Measurements from ENCODE around the gene ATF3.

The ATF3 gene

DNA sequence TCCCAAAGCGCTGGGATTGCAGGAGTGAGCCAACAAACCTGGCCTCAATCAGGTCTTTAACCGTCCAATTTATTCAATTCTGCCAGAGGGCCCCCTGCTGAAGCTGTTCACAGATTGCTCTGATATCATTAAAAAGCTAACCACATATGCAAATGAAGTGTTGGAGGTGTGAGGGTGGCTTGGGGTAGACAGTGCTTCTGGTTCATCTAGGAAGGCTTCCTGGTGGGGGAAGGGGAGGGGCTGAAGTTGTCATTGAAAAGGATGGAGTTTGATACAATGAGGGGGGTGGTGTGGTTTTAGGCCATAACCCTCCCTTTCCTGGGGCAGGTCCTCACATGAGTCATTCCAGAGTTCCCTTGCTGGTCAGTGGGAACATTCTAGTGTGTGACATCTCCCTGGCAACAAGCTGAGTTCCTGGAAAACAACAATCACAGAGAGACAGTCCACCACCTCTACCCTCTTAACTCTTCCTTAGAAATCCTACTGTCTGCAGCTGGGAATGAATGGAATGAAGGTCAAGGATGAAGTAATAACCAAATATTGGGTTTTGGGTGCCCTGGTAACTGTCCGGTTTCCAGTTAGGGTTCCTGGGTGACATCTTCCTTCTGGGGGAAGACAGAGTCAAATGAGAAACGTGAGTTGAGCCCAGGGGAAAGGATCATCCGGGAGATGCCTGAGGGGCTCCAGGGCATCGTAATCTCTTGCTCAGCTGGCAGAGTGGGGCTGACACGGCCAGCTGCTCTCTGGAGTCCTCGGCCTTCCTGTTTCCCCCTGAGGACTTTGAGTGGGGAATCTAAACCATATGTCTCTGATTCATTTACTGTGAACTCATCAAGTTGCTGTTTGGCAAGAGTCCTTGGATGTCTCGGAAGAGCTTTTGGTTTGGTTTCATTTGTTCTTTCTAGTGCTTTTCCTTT lies 58.9 kb downstream of the ATF3 start:
- Histone ChIP-seq H3K9me3 (replicated peaks; ENCODE audit: low read length) (no peaks in the 10 kb centered on the region), H3K4me2 (ENCODE audit: low read length) (peak overlapping the region; percentile 78), H3K9ac (ENCODE audit: low read depth, low read length) (peak overlapping the region; percentile 79), H3K4me1 (ENCODE audit: control insufficient read depth, insufficient read depth, low read length) (peaks cover 46% of the 10 kb centered on the region), H3K27me3 (ENCODE audit: control insufficient read depth, insufficient read depth, low read length) (peaks cover 3% of the 10 kb centered on the region), H3K36me3 (ENCODE audit: insufficient read depth, low read length) (no peaks in the 10 kb centered on the region), H3K4me3 (ENCODE audit: low read length) (peak overlapping the region; percentile 54)

DNA sequence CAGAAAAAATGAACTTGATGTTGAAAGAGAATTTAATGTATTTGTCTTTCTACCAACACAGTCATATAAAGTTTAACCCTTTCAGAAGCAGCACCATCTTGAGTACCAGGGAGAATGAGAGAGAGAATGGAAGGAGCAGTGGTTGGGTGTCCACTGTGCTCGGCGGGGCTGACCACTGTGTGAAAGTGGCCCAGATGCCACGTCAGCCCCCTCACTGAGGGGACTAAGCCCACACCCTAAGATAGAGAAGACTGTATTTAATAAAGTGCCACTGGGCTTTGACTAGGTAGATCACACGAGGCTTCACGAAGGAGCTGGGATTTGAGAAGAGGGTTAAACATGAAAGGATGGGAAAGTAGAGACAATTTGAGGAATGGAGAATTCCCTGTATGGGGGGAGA lies 59.9 kb downstream of the ATF3 start:
- H3K9me3 ChIP-seq (replicated peaks; ENCODE audit: low read length) = no peaks in the 10 kb centered on the region
- H3K27me3 ChIP-seq (ENCODE audit: control insufficient read depth, insufficient read depth, low read length) = peaks cover 3% of the 10 kb centered on the region
- H3K4me1 ChIP-seq (ENCODE audit: control insufficient read depth, insufficient read depth, low read length) = peaks cover 46% of the 10 kb centered on the region
- no peaks in the 10 kb centered on the region for H3K36me3 ChIP-seq (ENCODE audit: insufficient read depth, low read length)
- peak overlapping the region; percentile 54 for H3K4me3 ChIP-seq (ENCODE audit: low read length)
- H3K9ac ChIP-seq (ENCODE audit: low read depth, low read length) = peak overlapping the region; percentile 79
- H3K4me2 ChIP-seq (ENCODE audit: low read length) = peak overlapping the region; percentile 78

DNA sequence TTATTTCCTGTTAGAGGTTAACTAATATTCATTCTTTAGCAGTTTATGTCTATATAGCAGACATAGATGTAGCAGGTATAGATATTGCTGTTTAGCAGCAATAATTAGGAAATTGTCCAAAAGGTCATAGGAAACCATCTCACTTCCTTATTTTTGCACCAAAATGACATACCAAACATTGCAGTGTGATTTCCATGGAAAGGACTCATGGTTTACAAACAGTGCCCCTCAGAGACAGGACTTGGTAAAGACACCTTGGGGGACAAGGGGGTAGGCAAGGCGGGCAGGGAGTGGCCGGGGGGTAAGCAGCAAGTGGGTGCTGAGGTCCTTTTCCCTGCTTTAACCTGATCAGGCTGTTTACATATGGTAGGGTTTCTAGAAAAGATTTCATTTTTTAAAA lies 60.5 kb downstream of the ATF3 start:
- H3K9me3 ChIP-seq (replicated peaks; ENCODE audit: low read length) = no peaks in the 10 kb centered on the region
- H3K4me3 ChIP-seq (ENCODE audit: low read length) = no peak overlapping the region
- peak overlapping the region; percentile 79 for H3K9ac ChIP-seq (ENCODE audit: low read depth, low read length)
- no peak overlapping the region for H3K4me2 ChIP-seq (ENCODE audit: low read length)
- peaks cover 46% of the 10 kb centered on the region for H3K4me1 ChIP-seq (ENCODE audit: control insufficient read depth, insufficient read depth, low read length)
- H3K27me3 ChIP-seq (ENCODE audit: control insufficient read depth, insufficient read depth, low read length) = peaks cover 3% of the 10 kb centered on the region
- no peaks in the 10 kb centered on the region for H3K36me3 ChIP-seq (ENCODE audit: insufficient read depth, low read length)

DNA sequence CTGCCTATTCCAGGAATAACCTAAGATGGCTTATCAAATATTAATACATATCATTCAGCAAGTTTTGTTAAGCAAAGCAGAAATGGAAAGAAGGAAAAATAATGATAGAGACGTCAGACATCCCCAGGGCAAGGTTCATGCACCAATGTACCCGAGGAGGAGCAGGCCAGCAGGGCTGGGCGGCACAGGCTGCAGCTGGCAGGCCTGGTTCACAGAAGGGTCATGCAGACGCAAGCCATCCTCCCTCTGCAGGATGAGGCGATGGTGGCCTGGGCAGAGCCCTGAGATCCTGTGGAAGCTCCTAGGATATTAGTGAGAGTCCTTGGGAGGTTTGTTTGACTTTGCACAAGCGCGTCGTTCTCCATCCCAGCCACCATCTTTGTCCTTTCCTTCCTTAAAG lies 61.0 kb downstream of the ATF3 start:
- no peak overlapping the region for H3K4me3 ChIP-seq (ENCODE audit: low read length)
- H3K27me3 ChIP-seq (ENCODE audit: control insufficient read depth, insufficient read depth, low read length) = no peaks in the 10 kb centered on the region
- no peaks in the 10 kb centered on the region for H3K9me3 ChIP-seq (replicated peaks; ENCODE audit: low read length)
- H3K4me2 ChIP-seq (ENCODE audit: low read length) = no peak overlapping the region
- H3K4me1 ChIP-seq (ENCODE audit: control insufficient read depth, insufficient read depth, low read length) = peaks cover 46% of the 10 kb centered on the region
- no peaks in the 10 kb centered on the region for H3K36me3 ChIP-seq (ENCODE audit: insufficient read depth, low read length)
- H3K9ac ChIP-seq (ENCODE audit: low read depth, low read length) = no peak overlapping the region

DNA sequence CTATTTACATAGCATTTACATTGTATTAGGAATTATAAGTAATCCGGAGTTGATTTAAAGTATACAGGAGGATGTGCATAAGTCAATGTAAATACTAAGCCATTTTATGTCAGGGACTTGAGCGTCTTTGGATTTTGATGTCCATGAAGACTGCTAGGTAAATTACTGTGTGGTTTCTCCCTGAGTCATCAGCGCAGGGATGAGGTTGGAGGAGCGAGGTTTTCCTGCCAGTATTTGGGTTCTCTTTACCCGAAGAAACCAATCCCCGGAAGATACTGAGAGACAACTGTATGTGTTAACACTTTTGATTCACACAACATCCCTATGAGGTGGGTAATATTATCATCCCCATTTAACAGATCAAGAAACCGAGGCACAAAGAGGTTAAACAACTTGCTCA lies 61.7 kb downstream of the ATF3 start:
- no peak overlapping the region for H3K9ac ChIP-seq (ENCODE audit: low read depth, low read length)
- H3K4me2 ChIP-seq (ENCODE audit: low read length) = no peak overlapping the region
- peaks cover 46% of the 10 kb centered on the region for H3K4me1 ChIP-seq (ENCODE audit: control insufficient read depth, insufficient read depth, low read length)
- no peaks in the 10 kb centered on the region for H3K36me3 ChIP-seq (ENCODE audit: insufficient read depth, low read length)
- no peak overlapping the region for H3K4me3 ChIP-seq (ENCODE audit: low read length)
- no peaks in the 10 kb centered on the region for H3K27me3 ChIP-seq (ENCODE audit: control insufficient read depth, insufficient read depth, low read length)
- H3K9me3 ChIP-seq (replicated peaks; ENCODE audit: low read length) = no peaks in the 10 kb centered on the region

Measured in skeletal muscle satellite cell (primary cell).